Measurements from ENCODE around the gene SDHAF1. TPM values are rescaled to one million over a fixed set of nuclear protein-coding genes. Genes with fewer than 3 reads are reported as not detected.
"Not testable (repeated sequence)": the region's sequence is repeated elsewhere in the genome, so short reads cannot be mapped to it uniquely, and the experiment has no call there.

Gene SDHAF1
- total RNA-seq, 2 experiments from 2014 or later: 22.2 to 22.8 TPM

DNA sequence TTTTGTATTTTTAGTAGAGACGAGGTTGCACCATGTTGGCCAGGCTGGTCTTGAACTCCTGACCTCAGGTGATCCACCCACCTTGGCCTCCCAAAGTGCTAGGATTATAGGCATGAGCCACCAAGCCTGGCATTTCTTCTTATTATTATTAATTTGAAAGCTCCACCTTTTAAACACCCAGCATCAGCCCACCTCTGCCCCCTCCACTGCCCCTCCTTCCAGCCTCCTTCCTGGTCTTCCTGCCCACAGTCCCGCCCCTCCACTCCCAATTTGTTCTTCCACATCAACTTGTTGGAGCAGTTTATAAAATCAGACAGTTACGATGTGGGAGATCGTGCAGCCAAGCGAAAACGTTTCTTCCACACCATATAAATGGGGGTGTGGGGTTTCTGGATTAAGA is 45.5 kb downstream of the SDHAF1 start:
- Mint-ChIP-seq H3K27me3 (no peaks in the 10 kb centered on the region), H3K4me1 (peaks cover 20% of the 10 kb centered on the region), H3K27ac (no peak overlapping the region), H3K4me3 (no peak overlapping the region), H3K9me3 (no peaks in the 10 kb centered on the region), H3K36me3 (peaks cover 9% of the 10 kb centered on the region)
- POLR2A ChIA-PET: no interaction called here
- DNase-seq (no peak), ATAC-seq (ENCODE audit: low read depth) (no peak)

DNA sequence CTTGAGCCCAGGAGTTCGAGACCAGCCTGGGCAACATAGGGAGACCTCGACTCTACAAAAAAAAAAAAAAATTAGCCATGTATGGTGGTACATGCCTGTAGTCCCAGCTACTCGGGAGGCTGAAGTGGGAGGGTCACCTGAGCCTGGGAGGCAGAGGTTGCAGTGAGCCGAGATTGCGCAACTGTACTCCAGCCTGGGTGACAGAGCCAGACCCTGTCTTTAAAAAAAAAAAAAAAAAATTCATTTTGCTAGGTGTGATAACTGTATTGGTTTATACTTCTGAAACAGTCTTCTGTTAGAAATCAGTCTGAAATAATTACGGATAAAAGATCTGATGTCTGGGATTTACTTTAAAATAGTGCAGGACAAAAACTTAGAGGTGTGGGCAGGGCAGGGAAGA is 46.1 kb downstream of the SDHAF1 start:
- H3K9me3 Mint-ChIP-seq; H3K36me3 Mint-ChIP-seq; H3K27ac Mint-ChIP-seq; POLR2A ChIA-PET; H3K27me3 Mint-ChIP-seq; DNase-seq; H3K4me3 Mint-ChIP-seq; ATAC-seq (ENCODE audit: low read depth): not testable (repeated sequence)
- peaks cover 14% of the 10 kb centered on the region for H3K4me1 Mint-ChIP-seq

DNA sequence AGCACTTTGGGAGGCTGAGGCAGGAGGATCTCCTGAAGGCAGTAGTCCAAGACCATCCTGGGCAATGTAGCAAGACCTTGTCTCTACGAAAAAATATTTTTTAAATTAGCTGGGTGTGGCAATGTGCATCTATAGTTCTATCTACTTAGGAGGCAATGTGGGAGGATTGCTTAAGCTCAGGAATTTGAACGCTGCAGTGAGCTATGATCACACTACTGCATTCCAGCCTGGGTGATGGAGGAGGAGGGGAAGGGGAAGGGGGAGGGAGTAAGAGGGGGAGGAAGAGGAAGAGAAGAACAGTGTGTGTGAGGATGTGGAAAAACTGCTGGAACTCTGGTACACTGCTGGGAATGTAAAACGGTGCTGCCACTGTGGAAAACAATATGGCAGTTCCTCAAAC is 46.8 kb downstream of the SDHAF1 start:
- POLR2A ChIA-PET: no interaction called here
- Mint-ChIP-seq H3K36me3 (peaks cover 10% of the 10 kb centered on the region), H3K4me3 (no peak overlapping the region), H3K9me3 (no peaks in the 10 kb centered on the region), H3K4me1 (peaks cover 14% of the 10 kb centered on the region), H3K27ac (no peak overlapping the region), H3K27me3 (no peaks in the 10 kb centered on the region)
- DNase-seq (no peak), ATAC-seq (ENCODE audit: low read depth) (no peak)

DNA sequence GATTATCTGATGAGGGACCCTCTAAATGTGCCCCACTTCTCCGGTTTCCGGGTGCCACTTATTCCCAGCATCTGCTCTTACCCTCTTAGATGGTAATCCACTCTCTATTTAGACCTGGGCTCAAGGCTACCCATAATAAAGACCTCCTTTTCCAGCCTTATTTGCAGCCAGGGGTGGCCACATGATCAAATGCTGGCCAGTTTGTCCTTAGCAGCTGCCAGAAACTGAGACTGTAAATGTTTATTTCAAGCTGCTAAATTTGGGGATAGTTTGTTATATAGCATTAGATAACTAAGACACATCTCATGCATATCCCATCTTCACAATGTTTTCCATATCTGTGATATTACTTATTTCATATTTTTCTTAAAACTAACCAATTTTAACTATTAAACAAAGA is 49.0 kb downstream of the SDHAF1 start:
- POLR2A ChIA-PET: interaction anchor here (1.4 kb wide), 1 partner anchor 10 kb away, joined by 4 read pairs; the partner anchor contains the start of gene THAP8
- no peak overlapping the region for H3K27ac Mint-ChIP-seq
- H3K4me3 Mint-ChIP-seq: no peak overlapping the region
- ATAC-seq (ENCODE audit: low read depth) (no peak), DNase-seq (no peak)
- peaks cover 14% of the 10 kb centered on the region for H3K36me3 Mint-ChIP-seq
- no peaks in the 10 kb centered on the region for H3K9me3 Mint-ChIP-seq
- no peaks in the 10 kb centered on the region for H3K27me3 Mint-ChIP-seq
- peaks cover 6% of the 10 kb centered on the region for H3K4me1 Mint-ChIP-seq

Other genes starting within 250 kb of the SDHAF1 start
- 10 to 100 TPM; 31.9 to 33.1 TPM for gene U2AF1L4, start 249.8 kb upstream of the SDHAF1 start, total RNA-seq
- 10 to 100 TPM; 35.7 to 36.3 TPM for gene PSENEN, start 249.5 kb upstream of the SDHAF1 start, total RNA-seq
- gene LIN37, start 246.6 kb upstream of the SDHAF1 start, total RNA-seq: 10 to 100 TPM; 18.3 to 22.4 TPM
- under 1 TPM in 1 of 2 experiments, not detected in 1; 0.36 TPM for gene HSPB6, start 238.2 kb upstream of the SDHAF1 start, total RNA-seq
- gene PROSER3, start 237.0 kb upstream of the SDHAF1 start, total RNA-seq: 10 to 100 TPM; 53.0 to 59.9 TPM
- gene ARHGAP33, start 219.6 kb upstream of the SDHAF1 start, total RNA-seq: 10 to 100 TPM; 64.4 to 76.5 TPM
- not detected for gene PRODH2, start 182.3 kb upstream of the SDHAF1 start, total RNA-seq
- under 1 TPM in 1 of 2 experiments, not detected in 1; 0.40 TPM for gene NPHS1, start 142.7 kb upstream of the SDHAF1 start, total RNA-seq
- gene KIRREL2, start 138.3 kb upstream of the SDHAF1 start, total RNA-seq: 1 to 10 TPM; 2.9 to 3.0 TPM
- 1 to 10 TPM; 1.2 to 1.4 TPM for gene APLP1, start 126.6 kb upstream of the SDHAF1 start, total RNA-seq
- gene NFKBID, start 94.6 kb upstream of the SDHAF1 start, total RNA-seq: 10 to 100 TPM; 40.7 to 48.7 TPM
- gene HCST, start 92.7 kb upstream of the SDHAF1 start, total RNA-seq: 100 to 1,000 TPM; 186 to 190 TPM
- 10 to 100 TPM; 10.6 to 11.2 TPM for gene TYROBP, start 86.9 kb upstream of the SDHAF1 start, total RNA-seq
- 10 to 100 TPM; 10.7 to 12.4 TPM for gene LRFN3, start 58.8 kb upstream of the SDHAF1 start, total RNA-seq
- gene SYNE4, start 13.6 kb downstream of the SDHAF1 start, total RNA-seq: 1 to 10 TPM; 3.3 to 3.8 TPM
- gene ALKBH6, start 19.0 kb downstream of the SDHAF1 start, total RNA-seq: 10 to 100 TPM; 56.4 to 61.1 TPM
- 1 to 10 TPM; 1.4 to 2.2 TPM for gene CLIP3, start 37.7 kb downstream of the SDHAF1 start, total RNA-seq
- 1 to 10 TPM; 6.4 to 6.7 TPM for gene THAP8, start 59.1 kb downstream of the SDHAF1 start, total RNA-seq
- gene WDR62, start 59.7 kb downstream of the SDHAF1 start, total RNA-seq: 10 to 100 TPM; 24.9 to 27.8 TPM
- not detected for gene OVOL3, start 116.0 kb downstream of the SDHAF1 start, total RNA-seq
- gene POLR2I, start 119.7 kb downstream of the SDHAF1 start, total RNA-seq: 10 to 100 TPM; 46.1 to 49.8 TPM
- gene TBCB, start 120.3 kb downstream of the SDHAF1 start, total RNA-seq: 100 to 1,000 TPM; 150 to 152 TPM
- 100 to 1,000 TPM; 400 to 405 TPM for gene CAPNS1, start 144.9 kb downstream of the SDHAF1 start, total RNA-seq
- not detected for gene COX7A1, start 157.3 kb downstream of the SDHAF1 start, total RNA-seq
- 1 to 10 TPM; 4.2 to 5.2 TPM for gene ZNF565, start 219.5 kb downstream of the SDHAF1 start, total RNA-seq
- 10 to 100 TPM; 71.9 to 75.1 TPM for gene ZNF146, start 219.9 kb downstream of the SDHAF1 start, total RNA-seq

Data from activated naive CD8-positive, alpha-beta T cell treated with anti-CD3 and anti-CD28 coated beads, Interleukin-2, amount 10 ng/mL, durations not matched to agents 7 days and 5 days (primary cell).